Stomach (tissue), 9 donors: ENCODE results near the gene ARID5B. TPM values are rescaled to one million over a fixed set of nuclear protein-coding genes. Genes with fewer than 3 reads are reported as not detected.

ENCODE experiments used
- DNase-seq, 2 donors: peaks; one replicate each; pipeline versions ENCODE4 v3.0.0 to v3.0.0-alpha.2; 2013 to 2019
- H3K27ac ChIP-seq, 5 donors: fragments of 200-600 bp in 4 of 5; sonication (generic) in 4 of 5; one replicate each; pipeline ENCODE4 v1.5.1; 2013 to 2019; ENCODE audit warnings: mild to moderate bottlenecking in 1 of 5, moderate library complexity in 1 of 5
- H3K27me3 ChIP-seq, 3 donors: fragments of 200-600 bp; sonication (generic); one replicate each; pipeline ENCODE4 v1.5.1; 2017 to 2019; ENCODE audit warnings: mixed run types in 1 of 3
- H3K36me3 ChIP-seq, 4 donors: fragments of 200-600 bp; sonication (generic); 1 replicate in 3 of 4; 2 replicates in 1 of 4; pipeline ENCODE4 v1.5.1; 2016 to 2019
- H3K4me1 ChIP-seq, 4 donors: fragments of 200-600 bp; sonication (generic); one replicate each; pipeline ENCODE4 v1.5.1; 2016 to 2019
- H3K4me3 ChIP-seq, 4 donors: fragments of 200-600 bp; sonication (generic) in 3 of 4; one replicate each; pipeline ENCODE4 v1.5.1; 2016 to 2019; ENCODE audit warnings: mild to moderate bottlenecking in 1 of 4
- H3K9me3 ChIP-seq, 4 donors: fragments of 200-600 bp; sonication (generic); one replicate each; pipeline ENCODE4 v1.5.1; 2016 to 2019
- CTCF ChIP-seq, 7 experiments: fragments of 450-650 bp in 4 of 7; fragments of 200-600 bp in 3 of 7; sonication (generic) in 3 of 7; IDR thresholded peaks; one replicate each; pipeline ENCODE4 v1.5.1; 2016 to 2019; ENCODE audit warnings: antibody characterized with exemption in 7 of 7, control low read depth in 2 of 7, mild to moderate bottlenecking in 1 of 7
- EP300 ChIP-seq: sonication (generic); formaldehyde crosslinking; IDR thresholded peaks from one replicate; pipeline ENCODE4 v1.6.1; 2017; ENCODE audit warnings: antibody characterized with exemption
- POLR2A ChIP-seq, 4 donors: fragments of 450-650 bp; IDR thresholded peaks; one replicate each; pipeline ENCODE4 v1.6.1; 2016; ENCODE audit warnings: antibody characterized with exemption in 4 of 4, control low read depth in 2 of 4, mild to moderate bottlenecking in 1 of 4, moderate library complexity in 1 of 4
- POLR2AphosphoS5 ChIP-seq, 3 donors: sonication (generic); formaldehyde crosslinking; IDR thresholded peaks; one replicate each; pipeline ENCODE4 v1.6.1; 2016; ENCODE audit warnings: antibody characterized with exemption in 3 of 3
- WGBS, 5 donors: extraction: QIAGEN DNeasy Blood & Tissue Kit in 3 of 5; methylation state at CpG; one replicate each; pipeline versions ENCODE4 v1.1.5 to v1.1.7; 2013 to 2018; 5-methylcytosine and 5-hydroxymethylcytosine counted together
- intact Hi-C: fragments of 100-400 bp; cut with DNase I; formaldehyde crosslinking; loops from one replicate; pipeline ENCODE4 v1.15.1; 2023; ENCODE audit warnings: low total_unique reads
- polyA plus RNA-seq, 3 donors: library from polyadenylated mRNA; stranded (reverse); fragments of 200-250 nt; gene quantifications; one replicate each; pipeline ENCODE4 v1.2.3, GENCODE V29; 2013
- total RNA-seq, 5 donors: library from RNA; depleted of rRNA; stranded (reverse); fragments of >200 nt; gene quantifications; one replicate each; pipeline versions ENCODE4 v1.1.0 to v1.2.3, GENCODE V29; 2014 to 2016
- donor health status: healthy with polysubstance abuse.
- donor health status: Bipolar disorder and iron deficiency.
- donor health status: healthy.

ARID5B gene
- total and polyA plus RNA-seq, 8 donors: 5.4 to 64.2 (median 11.9) TPM

GRCh38 chr10:62029401-62029800, 127.9 kb downstream of the ARID5B start:
- Histone ChIP-seq H3K27ac (peak overlapping the region in 1 of 5 donors; percentile 43), H3K27me3 (no peaks in the 10 kb centered on the region)
- 89 to 97% (median 90%) methylated on average over 2 of the region's 2 CpGs for WGBS, 5 donors

GRCh38 chr10:62031507-62031906, 130.0 kb downstream of the ARID5B start:
- intact Hi-C loops: no loop called here
- H3K27ac ChIP-seq: no peak overlapping the region
- no peak for DNase-seq
- H3K27me3 ChIP-seq: no peaks in the 10 kb centered on the region
- H3K36me3 ChIP-seq: no peaks in the 10 kb centered on the region
- 65 to 87% (median 67%) methylated on average over 2 of the region's 2 CpGs for WGBS, 5 donors
- TF ChIP-seq POLR2AphosphoS5 (IDR thresholded peaks at IDR 0.05): no peak
- no peak for TF ChIP-seq POLR2A (IDR thresholded peaks at IDR 0.05)
- TF ChIP-seq EP300: no peak
- no peak for TF ChIP-seq CTCF (IDR thresholded peaks at IDR 0.05)
- H3K4me3 ChIP-seq: no peak overlapping the region
- H3K9me3 ChIP-seq: no peaks in the 10 kb centered on the region
- peaks cover 5 to 21% (median 9%) of the 10 kb centered on the region in 4 donors for H3K4me1 ChIP-seq

More at GRCh38 chr10:62029401-62029800, 127.9 kb downstream of the ARID5B start:
- intact Hi-C loops: no loop called here
- TF ChIP-seq POLR2AphosphoS5 (IDR thresholded peaks at IDR 0.05) (no peak), POLR2A (IDR thresholded peaks at IDR 0.05) (no peak), CTCF (IDR thresholded peaks at IDR 0.05) (no peak), EP300 (no peak)
- H3K9me3 ChIP-seq: no peaks in the 10 kb centered on the region
- no peak for DNase-seq
- H3K4me3 ChIP-seq: no peak overlapping the region
- H3K4me1 ChIP-seq: peaks cover 0 to 16% (median 10%) of the 10 kb centered on the region in 4 donors
- no peaks in the 10 kb centered on the region for H3K36me3 ChIP-seq

- H3K27ac ChIP-seq: no peak overlapping the region
- DNase-seq: no peak
These were observed 131.6 kb downstream of the ARID5B start for GRCh38 chr10:62033125-62033524.

GRCh38 chr10:62034096-62034640, 132.7 kb downstream of the ARID5B start:
- DNase-seq: no peak

More at GRCh38 chr10:62033125-62033524, 131.6 kb downstream of the ARID5B start:
- no peaks in the 10 kb centered on the region for H3K9me3 ChIP-seq
- no peaks in the 10 kb centered on the region for H3K27me3 ChIP-seq
- H3K36me3 ChIP-seq: no peaks in the 10 kb centered on the region
- intact Hi-C loops: no loop called here
- peaks cover 12 to 37% (median 24%) of the 10 kb centered on the region in 4 donors for H3K4me1 ChIP-seq
- TF ChIP-seq CTCF (IDR thresholded peaks at IDR 0.05) (no peak), EP300 (no peak), POLR2A (IDR thresholded peaks at IDR 0.05) (no peak), POLR2AphosphoS5 (IDR thresholded peaks at IDR 0.05) (no peak)
- H3K4me3 ChIP-seq: no peak overlapping the region
- 86 to 92% (median 88%) methylated on average over 3 of the region's 3 CpGs for WGBS, 5 donors

More at GRCh38 chr10:62034096-62034640, 132.7 kb downstream of the ARID5B start:
- intact Hi-C loops: no loop called here
- H3K4me3 ChIP-seq: no peak overlapping the region
- no peaks in the 10 kb centered on the region for H3K36me3 ChIP-seq
- peaks cover 18 to 48% (median 35%) of the 10 kb centered on the region in 4 donors for H3K4me1 ChIP-seq
- no peaks in the 10 kb centered on the region for H3K27me3 ChIP-seq
- TF ChIP-seq POLR2A (IDR thresholded peaks at IDR 0.05): no peak
- TF ChIP-seq POLR2AphosphoS5 (IDR thresholded peaks at IDR 0.05): no peak
- TF ChIP-seq EP300: no peak
- no peak for TF ChIP-seq CTCF (IDR thresholded peaks at IDR 0.05)
- WGBS, 5 donors: 79 to 94% (median 88%) methylated on average over 7 of the region's 7 CpGs
- H3K27ac ChIP-seq: no peak overlapping the region
- no peaks in the 10 kb centered on the region for H3K9me3 ChIP-seq
